DOHH2 (cell line): ENCODE data around the gene RNF169.

Experiments
- H3F3A ChIP-seq: fragments of 200-600 bp; sonication (generic), shearing (Covaris generic); 2 replicates; pipeline ENCODE4 v1.6.0; 2016; ENCODE audit warnings: antibody characterized with exemption, mild to moderate bottlenecking; ENCODE audit not compliant: control insufficient read depth, insufficient read depth
- H3K27ac ChIP-seq: fragments of 200-600 bp; sonication (generic); 2 replicates; pipeline ENCODE4 v1.5.1; 2014; ENCODE audit warnings: low read depth, mild to moderate bottlenecking, low read length, moderate library complexity
- H3K27me3 ChIP-seq: fragments of 200-600 bp; sonication (generic); 2 replicates; pipeline ENCODE4 v1.6.1; 2014; ENCODE audit warnings: mild to moderate bottlenecking, low read length, mixed read lengths; ENCODE audit not compliant: control insufficient read depth
- H3K36me3 ChIP-seq: fragments of 200-600 bp; sonication (generic); 2 replicates; pipeline ENCODE4 v1.6.1; 2014; ENCODE audit warnings: mild to moderate bottlenecking, low read length, moderate library complexity, mixed read lengths; ENCODE audit not compliant: control insufficient read depth
- H3K4me1 ChIP-seq: fragments of 200-600 bp; sonication (generic); 2 replicates; pipeline ENCODE4 v1.6.1; 2014; ENCODE audit warnings: mild to moderate bottlenecking, low read length, mixed read lengths; ENCODE audit not compliant: control insufficient read depth
- H3K4me2 ChIP-seq: fragments of 200-600 bp; sonication (generic); 2 replicates; pipeline ENCODE4 v1.6.0; 2014; ENCODE audit warnings: mild to moderate bottlenecking, low read length, moderate library complexity
- H3K4me3 ChIP-seq: fragments of 200-600 bp; sonication (generic); 2 replicates; pipeline ENCODE4 v1.5.1; 2014; ENCODE audit warnings: mild to moderate bottlenecking, low read length, mixed read lengths
- H3K79me2 ChIP-seq: fragments of 200-600 bp; sonication (generic); 2 replicates; pipeline ENCODE4 v1.6.1; 2014; ENCODE audit warnings: mild to moderate bottlenecking, low read length, mixed read lengths; ENCODE audit not compliant: control insufficient read depth
- H3K9me2 ChIP-seq: fragments of 200-600 bp; sonication (generic); replicated peaks from 2 replicates; pipeline ENCODE4 v1.6.1; 2014; ENCODE audit warnings: mild to moderate bottlenecking, low read length, mixed read lengths; ENCODE audit not compliant: control insufficient read depth
- H3K9me3 ChIP-seq: fragments of 200-600 bp; sonication (generic); 2 replicates; pipeline ENCODE4 v1.6.1; 2014; ENCODE audit warnings: antibody characterized with exemption, low read length, mixed read lengths; ENCODE audit not compliant: control insufficient read depth, insufficient read depth
- H4K20me1 ChIP-seq: fragments of 200-600 bp; sonication (generic); 2 replicates; pipeline ENCODE4 v1.6.0; 2014; ENCODE audit warnings: low read depth, mild to moderate bottlenecking, antibody characterized with exemption, low read length, moderate library complexity; ENCODE audit not compliant: control insufficient read depth, insufficient read depth
- CTCF ChIP-seq: fragments of 200-600 bp; sonication (generic); IDR thresholded peaks from one replicate; pipeline ENCODE4 v1.5.1; 2014; ENCODE audit warnings: antibody characterized with exemption, mild to moderate bottlenecking, low read depth, low read length; ENCODE audit not compliant: poor library complexity, severe bottlenecking
- EZH2phosphoT487 ChIP-seq: fragments of 200-600 bp; sonication (generic); IDR thresholded peaks from 2 replicates; pipeline ENCODE4 v1.6.1; 2017; ENCODE audit warnings: borderline replicate concordance, mild to moderate bottlenecking, antibody characterized with exemption, low read length, moderate library complexity, mixed read lengths

Gene RNF169

GRCh38 chr11:74777038-74777437, 28.4 kb downstream of the RNF169 start:
- H4K20me1 ChIP-seq = peaks cover 5% of the 10 kb centered on the region; the same call in 1 of the 2 replicates
- H3K27ac ChIP-seq = no peak overlapping the region
- H3K4me1 ChIP-seq = peaks cover 5% of the 10 kb centered on the region
- H3K79me2 ChIP-seq = peaks cover 96% of the 10 kb centered on the region
- no peak overlapping the region for H3K4me2 ChIP-seq
- no peaks in the 10 kb centered on the region for H3K9me3 ChIP-seq
- no peaks in the 10 kb centered on the region for H3K27me3 ChIP-seq
- H3K36me3 ChIP-seq = no peaks in the 10 kb centered on the region
- TF ChIP-seq EZH2phosphoT487 = no peak
- TF ChIP-seq CTCF = no peak
- H3F3A ChIP-seq = no peaks in the 10 kb centered on the region; the same call in 1 of the 2 replicates
- H3K9me2 ChIP-seq = no peaks in the 10 kb centered on the region
- no peak overlapping the region for H3K4me3 ChIP-seq

GRCh38 chr11:74777877-74778276, 29.2 kb downstream of the RNF169 start:
- no peak overlapping the region for H3K27ac ChIP-seq
- H3K4me3 ChIP-seq = no peak overlapping the region
- TF ChIP-seq EZH2phosphoT487 = no peak
- no peak for TF ChIP-seq CTCF
- peaks cover 5% of the 10 kb centered on the region; the same call in 1 of the 2 replicates for H4K20me1 ChIP-seq
- no peaks in the 10 kb centered on the region for H3K36me3 ChIP-seq
- no peak overlapping the region for H3K4me2 ChIP-seq
- no peaks in the 10 kb centered on the region for H3K9me2 ChIP-seq
- no peaks in the 10 kb centered on the region for H3K9me3 ChIP-seq
- H3K27me3 ChIP-seq = no peaks in the 10 kb centered on the region
- peaks cover 12% of the 10 kb centered on the region for H3K4me1 ChIP-seq
- H3K79me2 ChIP-seq = peaks cover 94% of the 10 kb centered on the region
- no peaks in the 10 kb centered on the region; the same call in 1 of the 2 replicates for H3F3A ChIP-seq

- no peaks in the 10 kb centered on the region for H3K27me3 ChIP-seq
- H3K79me2 ChIP-seq = peaks cover 94% of the 10 kb centered on the region
- no peaks in the 10 kb centered on the region for H3K9me2 ChIP-seq
- no peak overlapping the region for H3K4me3 ChIP-seq
- TF ChIP-seq EZH2phosphoT487 = no peak
- TF ChIP-seq CTCF = no peak
- H3K4me2 ChIP-seq = no peak overlapping the region
- peaks cover 19% of the 10 kb centered on the region for H3K4me1 ChIP-seq
- H3K9me3 ChIP-seq = no peaks in the 10 kb centered on the region
- no peaks in the 10 kb centered on the region for H3K36me3 ChIP-seq
- no peak overlapping the region for H3K27ac ChIP-seq
- peaks cover 10% of the 10 kb centered on the region; the same call in 1 of the 2 replicates for H4K20me1 ChIP-seq
- H3F3A ChIP-seq = peaks cover 5% of the 10 kb centered on the region
Observed at GRCh38 chr11:74778581-74778980, 29.9 kb downstream of the RNF169 start.
